GM04504 (cell line): ENCODE measurements around the gene CAPN1.
"Not testable (repeated sequence)": the region's sequence is repeated elsewhere in the genome, so short reads cannot be mapped to it uniquely, and the experiment has no call there.

Source experiments
- DNase-seq: peaks from one replicate; pipeline ENCODE4 v3.0.0-alpha.2; 2012; ENCODE audit warnings: low read depth

Gene CAPN1

GRCh38 chr11:65218446-65218845, 36.7 kb downstream of the CAPN1 start:
- no peak for DNase-seq

GRCh38 chr11:65219930-65220213, 38.1 kb downstream of the CAPN1 start:
- DNase-seq = peak; percentile 51

GRCh38 chr11:65221026-65221425, 39.3 kb downstream of the CAPN1 start:
- DNase-seq = no peak

GRCh38 chr11:65223011-65223410, 41.3 kb downstream of the CAPN1 start:
- no peak for DNase-seq

- peak; percentile 42 for DNase-seq
These were observed 43.2 kb downstream of the CAPN1 start for GRCh38 chr11:65224930-65225278.

GRCh38 chr11:65225279-65226102, 43.8 kb downstream of the CAPN1 start:
- peak; percentile 17 for DNase-seq

GRCh38 chr11:65226103-65226442, 44.3 kb downstream of the CAPN1 start:
- DNase-seq = no peak

- no peak for DNase-seq
These were observed 46.2 kb downstream of the CAPN1 start for GRCh38 chr11:65227879-65228278.

- no peak for DNase-seq
These were observed 54.7 kb downstream of the CAPN1 start for GRCh38 chr11:65236194-65237059.

- not testable (repeated sequence) for DNase-seq
These were observed 56.6 kb downstream of the CAPN1 start for GRCh38 chr11:65238302-65238701.

- DNase-seq = no peak
These were observed 59.4 kb downstream of the CAPN1 start for GRCh38 chr11:65241134-65241533.

GRCh38 chr11:65241692-65242091, 60.0 kb downstream of the CAPN1 start:
- DNase-seq = no peak

GRCh38 chr11:65242389-65242788, 60.7 kb downstream of the CAPN1 start:
- DNase-seq = no peak

GRCh38 chr11:65243797-65244196, 62.1 kb downstream of the CAPN1 start:
- no peak for DNase-seq

GRCh38 chr11:65245046-65245445, 63.3 kb downstream of the CAPN1 start:
- not testable (repeated sequence) for DNase-seq

- DNase-seq = no peak
These were observed 64.8 kb downstream of the CAPN1 start for GRCh38 chr11:65246506-65246905.

GRCh38 chr11:65248184-65248710, 66.5 kb downstream of the CAPN1 start:
- not testable (repeated sequence) for DNase-seq

GRCh38 chr11:65251476-65251875, 69.7 kb downstream of the CAPN1 start:
- DNase-seq = no peak

- DNase-seq = no peak
These were observed 73.0 kb downstream of the CAPN1 start for GRCh38 chr11:65254724-65255123.

- no peak for DNase-seq
These were observed 77.3 kb downstream of the CAPN1 start for GRCh38 chr11:65258988-65259387.

- no peak for DNase-seq
These were observed 78.6 kb downstream of the CAPN1 start for GRCh38 chr11:65260302-65260701.

GRCh38 chr11:65260756-65261590, 79.2 kb downstream of the CAPN1 start:
- no peak for DNase-seq
